Neural cell (in vitro differentiated cells): Measurements from ENCODE around the gene HS6ST3. TPM values are rescaled to one million over a fixed set of nuclear protein-coding genes. Genes with fewer than 3 reads are reported as not detected.
A peak's percentile ranks its signal among the peaks of the same experiment; 100 is the strongest.

Experiments used
- H2AFZ ChIP-seq: fragments of 200-600, 300-800 bp; sonication (generic), shearing (Covaris generic); 2 replicates; pipeline ENCODE4 v1.6.0; 2014; ENCODE audit warnings: low read depth, mild to moderate bottlenecking, antibody characterized with exemption, low read length, moderate library complexity
- H3F3A ChIP-seq: fragments of 200-600 bp; shearing (Covaris generic); 2 replicates; pipeline ENCODE4 v1.6.1; 2016; ENCODE audit warnings: mild to moderate bottlenecking, moderate library complexity, mixed read lengths, antibody characterized with exemption, low read length; ENCODE audit not compliant: insufficient read depth, poor library complexity, severe bottlenecking
- H3K27ac ChIP-seq: fragments of 200-600, 300-800 bp; sonication (generic), shearing (Covaris generic); 2 replicates; pipeline ENCODE4 v1.5.1; 2014; ENCODE audit warnings: mild to moderate bottlenecking, low read length, moderate library complexity
- H3K27me3 ChIP-seq: fragments of 300-800, 200-600 bp; sonication (generic), shearing (Covaris generic); 2 replicates; pipeline ENCODE4 v1.6.0; 2014; ENCODE audit warnings: mild to moderate bottlenecking, low read depth, low read length, moderate library complexity; ENCODE audit not compliant: insufficient read depth
- H3K36me3 ChIP-seq: fragments of 300-800, 200-600 bp; sonication (generic), shearing (Covaris generic); 2 replicates; pipeline ENCODE4 v1.5.1; 2014; ENCODE audit warnings: mild to moderate bottlenecking, antibody characterized with exemption, low read length, moderate library complexity; ENCODE audit not compliant: insufficient read depth
- H3K4me2 ChIP-seq: fragments of 300-800, 200-600 bp; sonication (generic), shearing (Covaris generic); 2 replicates; pipeline ENCODE4 v1.6.0; 2014; ENCODE audit warnings: mild to moderate bottlenecking, low read length
- H3K4me3 ChIP-seq: fragments of 300-800, 200-600 bp; sonication (generic), shearing (Covaris generic); 2 replicates; pipeline ENCODE4 v1.5.1; 2014; ENCODE audit warnings: mild to moderate bottlenecking, low read length, moderate library complexity
- H3K79me2 ChIP-seq: fragments of 200-600 bp; shearing (Covaris generic); replicated peaks from 2 replicates; pipeline ENCODE4 v1.6.0; 2014; ENCODE audit warnings: mild to moderate bottlenecking, low read length, moderate library complexity; ENCODE audit not compliant: insufficient read depth
- H3K9ac ChIP-seq: fragments of 300-800, 200-600 bp; sonication (generic), shearing (Covaris generic); 2 replicates; pipeline ENCODE4 v1.6.1; 2016; ENCODE audit warnings: mild to moderate bottlenecking, low read length, mixed read lengths
- H3K9me2 ChIP-seq: fragments of 200-600 bp; shearing (Covaris generic); 2 replicates; pipeline ENCODE4 v1.6.1; 2016; ENCODE audit warnings: mild to moderate bottlenecking, low read length, mixed read lengths; ENCODE audit not compliant: insufficient read depth
- H3K9me3 ChIP-seq: fragments of 200-600, 300-800 bp; sonication (generic), shearing (Covaris generic); 2 replicates; pipeline ENCODE4 v1.6.1; 2016; ENCODE audit warnings: mild to moderate bottlenecking, mixed run types, low read length, moderate library complexity, mixed read lengths
- H4K20me1 ChIP-seq: fragments of 200-600 bp; shearing (Covaris generic); 2 replicates; pipeline ENCODE4 v1.6.1; 2016; ENCODE audit warnings: mild to moderate bottlenecking, mixed run types; ENCODE audit not compliant: insufficient read depth
- CTCF ChIP-seq: fragments of 450-650 bp; IDR thresholded peaks from 2 replicates; pipeline ENCODE4 v1.5.1; 2014; ENCODE audit warnings: antibody characterized with exemption, mild to moderate bottlenecking, moderate library complexity; ENCODE audit not compliant: poor library complexity, severe bottlenecking
- EP300 ChIP-seq: fragments of 450-650 bp; conservative IDR thresholded peaks from 2 replicates; pipeline ENCODE4 v1.6.1; 2014; ENCODE audit warnings: antibody characterized with exemption, mild to moderate bottlenecking, moderate library complexity; ENCODE audit not compliant: poor library complexity, severe bottlenecking
- EZH2 ChIP-seq: fragments of 200-600, 300-800 bp; shearing (Covaris generic), sonication (generic); IDR thresholded peaks from 2 replicates; pipeline ENCODE4 v1.6.1; 2014; ENCODE audit warnings: antibody characterized with exemption, low read length, borderline replicate concordance, mild to moderate bottlenecking; ENCODE audit not compliant: insufficient read depth, poor library complexity, severe bottlenecking
- MXI1 ChIP-seq: fragments of 450-650 bp; conservative IDR thresholded peaks from 2 replicates; pipeline ENCODE4 v1.6.1; 2014; ENCODE audit warnings: antibody characterized with exemption, mild to moderate bottlenecking; ENCODE audit not compliant: poor library complexity, severe bottlenecking
- POLR2AphosphoS5 ChIP-seq: IDR thresholded peaks from 2 replicates; pipeline ENCODE4 v1.6.1; 2012
- RAD21 ChIP-seq: fragments of 450-650 bp; conservative IDR thresholded peaks from 2 replicates; pipeline ENCODE4 v1.6.1; 2014; ENCODE audit warnings: antibody characterized with exemption, mild to moderate bottlenecking, moderate library complexity
- REST ChIP-seq: IDR thresholded peaks from 2 replicates; pipeline ENCODE4 v1.6.1; 2012; ENCODE audit warnings: borderline replicate concordance
- SMC3 ChIP-seq: fragments of 450-650 bp; conservative IDR thresholded peaks from 2 replicates; pipeline ENCODE4 v1.6.1; 2014; ENCODE audit warnings: antibody characterized with exemption, mild to moderate bottlenecking, moderate library complexity; ENCODE audit not compliant: poor library complexity
- TAF1 ChIP-seq: IDR thresholded peaks from 2 replicates; pipeline ENCODE4 v1.6.1; 2012; ENCODE audit warnings: low read depth
- polyA plus RNA-seq: library from polyadenylated mRNA; depleted of rRNA; stranded (reverse); fragments of >200 nt; gene quantifications from 2 replicates; pipeline ENCODE4 v1.2.3, GENCODE V29; 2014

HS6ST3 gene
- polyA plus RNA-seq, 1 donor from 2014 or later = 10.9 TPM

- H2AFZ ChIP-seq = no peak overlapping the region
- H3K27ac ChIP-seq = peak overlapping the region; percentile 26
- H3K9me3 ChIP-seq = peaks cover 3% of the 10 kb centered on the region
- H3K36me3 ChIP-seq = no peaks in the 10 kb centered on the region
- H4K20me1 ChIP-seq = no peaks in the 10 kb centered on the region
- no peaks in the 10 kb centered on the region for H3K79me2 ChIP-seq
- no peak overlapping the region for H3K4me2 ChIP-seq
- no peaks in the 10 kb centered on the region for H3F3A ChIP-seq
- H3K4me3 ChIP-seq = no peak overlapping the region
- no peaks in the 10 kb centered on the region for H3K9me2 ChIP-seq
- no peak overlapping the region for H3K9ac ChIP-seq
- peak; percentile 50 for TF ChIP-seq POLR2AphosphoS5
- TF ChIP-seq TAF1 = no peak
- peak; percentile 80 for TF ChIP-seq EP300
- H3K27me3 ChIP-seq = no peaks in the 10 kb centered on the region
Observed at GRCh38 chr13:96728463-96728862, 638.6 kb downstream of the HS6ST3 start.

- H3K4me2 ChIP-seq = no peak overlapping the region
- no peaks in the 10 kb centered on the region for H3K79me2 ChIP-seq
- no peaks in the 10 kb centered on the region for H4K20me1 ChIP-seq
- H3K36me3 ChIP-seq = no peaks in the 10 kb centered on the region
- TF ChIP-seq REST (no peak), TAF1 (no peak), RAD21 (no peak), EZH2 (no peak), SMC3 (no peak), MXI1 (no peak), CTCF (no peak), POLR2AphosphoS5 (no peak), EP300 (no peak)
- no peak overlapping the region for H3K4me3 ChIP-seq
- H3F3A ChIP-seq = no peaks in the 10 kb centered on the region
- no peak overlapping the region for H3K9ac ChIP-seq
- no peak overlapping the region for H3K27ac ChIP-seq
- H3K27me3 ChIP-seq = no peaks in the 10 kb centered on the region
- no peak overlapping the region for H2AFZ ChIP-seq
- peaks cover 3% of the 10 kb centered on the region for H3K9me3 ChIP-seq
- no peaks in the 10 kb centered on the region for H3K9me2 ChIP-seq
Observed at GRCh38 chr13:96730676-96731075, 640.8 kb downstream of the HS6ST3 start.

- no peak overlapping the region for H3K4me3 ChIP-seq
- no peak overlapping the region for H3K27ac ChIP-seq
- H3K9me3 ChIP-seq = peaks cover 3% of the 10 kb centered on the region
- H3K4me2 ChIP-seq = no peak overlapping the region
- H4K20me1 ChIP-seq = no peaks in the 10 kb centered on the region
- no peaks in the 10 kb centered on the region for H3K36me3 ChIP-seq
- no peaks in the 10 kb centered on the region for H3K9me2 ChIP-seq
- no peaks in the 10 kb centered on the region for H3F3A ChIP-seq
- H3K79me2 ChIP-seq = no peaks in the 10 kb centered on the region
- no peak overlapping the region for H2AFZ ChIP-seq
- H3K9ac ChIP-seq = no peak overlapping the region
- no peak for TF ChIP-seq EZH2
- TF ChIP-seq TAF1 = no peak
- no peak for TF ChIP-seq SMC3
- no peak for TF ChIP-seq MXI1
- no peak for TF ChIP-seq RAD21
- no peak for TF ChIP-seq REST
- no peak for TF ChIP-seq EP300
- H3K27me3 ChIP-seq = no peaks in the 10 kb centered on the region
Observed at GRCh38 chr13:96734499-96734898, 644.6 kb downstream of the HS6ST3 start.
